Measurements from ENCODE around the gene PARVA.

Gene PARVA

GRCh38 chr11:12389676-12390657, 12.6 kb downstream of the PARVA start:
- Mint-ChIP-seq H3K27me3 (peaks cover 8% of the 10 kb centered on the region), H3K4me1 (peaks cover 5% of the 10 kb centered on the region)
- ATAC-seq = no peak

GRCh38 chr11:12390687-12391110, 13.3 kb downstream of the PARVA start:
- H3K9me3 Mint-ChIP-seq = no peaks in the 10 kb centered on the region
- H3K27ac Mint-ChIP-seq = no peak overlapping the region
- peaks cover 8% of the 10 kb centered on the region for H3K27me3 Mint-ChIP-seq
- peaks cover 5% of the 10 kb centered on the region for H3K4me1 Mint-ChIP-seq
- DNase-seq (no peak), ATAC-seq (no peak)
- H3K4me3 Mint-ChIP-seq = no peak overlapping the region

More at GRCh38 chr11:12389676-12390657, 12.6 kb downstream of the PARVA start:
- Mint-ChIP-seq H3K4me3 (no peak overlapping the region), H3K9me3 (no peaks in the 10 kb centered on the region), H3K27ac (peak overlapping the region; percentile 0 to 56)
- DNase-seq = no peak

GRCh38 chr11:12392672-12393071, 15.3 kb downstream of the PARVA start:
- Mint-ChIP-seq H3K27me3 (peaks cover 8% of the 10 kb centered on the region), H3K4me1 (peaks cover 6% of the 10 kb centered on the region), H3K9me3 (no peaks in the 10 kb centered on the region), H3K4me3 (no peak overlapping the region), H3K27ac (no peak overlapping the region)
- DNase-seq (no peak), ATAC-seq (no peak)

GRCh38 chr11:12393691-12394090, 16.3 kb downstream of the PARVA start:
- H3K9me3 Mint-ChIP-seq = no peaks in the 10 kb centered on the region
- H3K4me1 Mint-ChIP-seq = peaks cover 10% of the 10 kb centered on the region
- H3K27me3 Mint-ChIP-seq = peaks cover 8% of the 10 kb centered on the region
- no peak overlapping the region for H3K27ac Mint-ChIP-seq
- DNase-seq (no peak), ATAC-seq (no peak)
- H3K4me3 Mint-ChIP-seq = no peak overlapping the region

GRCh38 chr11:12394601-12395000, 17.2 kb downstream of the PARVA start:
- H3K4me3 Mint-ChIP-seq = no peak overlapping the region
- ATAC-seq (no peak), DNase-seq (no peak)
- peaks cover 10% of the 10 kb centered on the region for H3K4me1 Mint-ChIP-seq
- H3K9me3 Mint-ChIP-seq = no peaks in the 10 kb centered on the region
- H3K27ac Mint-ChIP-seq = no peak overlapping the region
- peaks cover 8% of the 10 kb centered on the region for H3K27me3 Mint-ChIP-seq

- DNase-seq (no peak), ATAC-seq (no peak)
- Mint-ChIP-seq H3K4me3 (no peak overlapping the region), H3K9me3 (no peaks in the 10 kb centered on the region), H3K4me1 (peaks cover 10% of the 10 kb centered on the region), H3K27me3 (peaks cover 1% of the 10 kb centered on the region), H3K27ac (no peak overlapping the region)
Observed at GRCh38 chr11:12395333-12395732, 18.0 kb downstream of the PARVA start.

GRCh38 chr11:12397931-12398334, 20.6 kb downstream of the PARVA start:
- Mint-ChIP-seq H3K4me3 (no peak overlapping the region), H3K9me3 (no peaks in the 10 kb centered on the region), H3K27me3 (no peaks in the 10 kb centered on the region), H3K27ac (no peak overlapping the region), H3K4me1 (peaks cover 5% of the 10 kb centered on the region)
- no peak for DNase-seq
- ATAC-seq = no peak

GRCh38 chr11:12399355-12399754, 22.0 kb downstream of the PARVA start:
- Mint-ChIP-seq H3K27ac (no peak overlapping the region), H3K4me1 (peaks cover 5% of the 10 kb centered on the region), H3K27me3 (no peaks in the 10 kb centered on the region), H3K9me3 (no peaks in the 10 kb centered on the region), H3K4me3 (no peak overlapping the region)
- no peak for ATAC-seq
- no peak for DNase-seq

- DNase-seq (no peak), ATAC-seq (no peak)
- H3K27me3 Mint-ChIP-seq = no peaks in the 10 kb centered on the region
- peaks cover 5% of the 10 kb centered on the region for H3K4me1 Mint-ChIP-seq
- H3K27ac Mint-ChIP-seq = no peak overlapping the region
- H3K4me3 Mint-ChIP-seq = no peak overlapping the region
- no peaks in the 10 kb centered on the region for H3K9me3 Mint-ChIP-seq
Observed at GRCh38 chr11:12402025-12402424, 24.7 kb downstream of the PARVA start.

- H3K4me1 Mint-ChIP-seq = peaks cover 3% of the 10 kb centered on the region
- no peaks in the 10 kb centered on the region for H3K9me3 Mint-ChIP-seq
- no peak overlapping the region for H3K4me3 Mint-ChIP-seq
- H3K27ac Mint-ChIP-seq = no peak overlapping the region
- H3K27me3 Mint-ChIP-seq = no peaks in the 10 kb centered on the region
- DNase-seq (no peak), ATAC-seq (no peak)
Observed at GRCh38 chr11:12402691-12403120, 25.3 kb downstream of the PARVA start.

GRCh38 chr11:12403122-12403996, 26.0 kb downstream of the PARVA start:
- DNase-seq = no peak
- Mint-ChIP-seq H3K27ac (no peak overlapping the region), H3K4me3 (no peak overlapping the region), H3K4me1 (no peaks in the 10 kb centered on the region), H3K9me3 (no peaks in the 10 kb centered on the region), H3K27me3 (no peaks in the 10 kb centered on the region)
- no peak for ATAC-seq

GRCh38 chr11:12403997-12404350, 26.6 kb downstream of the PARVA start:
- H3K9me3 Mint-ChIP-seq = no peaks in the 10 kb centered on the region
- H3K27ac Mint-ChIP-seq = no peak overlapping the region
- ATAC-seq = no peak

GRCh38 chr11:12404436-12404835, 27.1 kb downstream of the PARVA start:
- no peak overlapping the region for H3K27ac Mint-ChIP-seq
- no peaks in the 10 kb centered on the region for H3K4me1 Mint-ChIP-seq
- ATAC-seq (no peak), DNase-seq (no peak)
- no peaks in the 10 kb centered on the region for H3K9me3 Mint-ChIP-seq
- H3K4me3 Mint-ChIP-seq = no peak overlapping the region
- no peaks in the 10 kb centered on the region for H3K27me3 Mint-ChIP-seq

More at GRCh38 chr11:12403997-12404350, 26.6 kb downstream of the PARVA start:
- no peak for DNase-seq
- H3K4me3 Mint-ChIP-seq = no peak overlapping the region
- H3K27me3 Mint-ChIP-seq = no peaks in the 10 kb centered on the region
- H3K4me1 Mint-ChIP-seq = no peaks in the 10 kb centered on the region

- H3K9me3 Mint-ChIP-seq = no peaks in the 10 kb centered on the region
- no peak overlapping the region for H3K27ac Mint-ChIP-seq
- ATAC-seq (no peak), DNase-seq (no peak)
- H3K4me1 Mint-ChIP-seq = no peaks in the 10 kb centered on the region
- H3K27me3 Mint-ChIP-seq = peaks cover 18% of the 10 kb centered on the region
- H3K4me3 Mint-ChIP-seq = no peak overlapping the region
Observed at GRCh38 chr11:12408156-12408770, 30.9 kb downstream of the PARVA start.

GRCh38 chr11:12409621-12410005, 32.2 kb downstream of the PARVA start:
- no peaks in the 10 kb centered on the region for H3K9me3 Mint-ChIP-seq
- no peaks in the 10 kb centered on the region for H3K4me1 Mint-ChIP-seq
- peaks cover 21% of the 10 kb centered on the region for H3K27me3 Mint-ChIP-seq
- no peak for DNase-seq
- H3K4me3 Mint-ChIP-seq = no peak overlapping the region
- H3K27ac Mint-ChIP-seq = no peak overlapping the region
- ATAC-seq = no peak

Measured in stimulated activated naive CD8-positive, alpha-beta T cell treated with anti-CD3 and anti-CD28 coated beads, Interleukin-15, amount 100 ng/mL, for 72 hours (primary cell).